IMR-90 (cell line): ENCODE results near the gene KCNT1.

Source experiments
- BHLHE40 ChIP-seq: fragments of 150-350 bp; IDR thresholded peaks from 2 replicates; pipeline ENCODE4 v1.6.1; 2016; ENCODE audit warnings: mild to moderate bottlenecking, low read depth, low read length
- MXI1 ChIP-seq: IDR thresholded peaks from 2 replicates; pipeline ENCODE4 v1.6.1; 2012; ENCODE audit warnings: low read depth, mild to moderate bottlenecking, low read length, moderate library complexity, borderline replicate concordance
- POLR2A ChIP-seq: IDR thresholded peaks from 2 replicates; pipeline ENCODE4 v1.6.1; 2012; ENCODE audit warnings: mild to moderate bottlenecking, low read depth, low read length
- RAD21 ChIP-seq: IDR thresholded peaks from 2 replicates; pipeline ENCODE4 v1.6.1; 2012; ENCODE audit warnings: low read length, improper control_type of control experiment
- RFX5 ChIP-seq: IDR thresholded peaks from 2 replicates; pipeline ENCODE4 v1.8.0; 2012; ENCODE audit warnings: low read depth, mild to moderate bottlenecking, low read length, moderate library complexity
- USF2 ChIP-seq: fragments of 150-350 bp; IDR thresholded peaks from 2 replicates; pipeline ENCODE4 v1.6.1; 2017; ENCODE audit warnings: mild to moderate bottlenecking, antibody characterized with exemption, low read length, low read depth
- TF ChIP-seq, protein P1 (sequence below): conservative IDR thresholded peaks from 2 replicates; pipeline ENCODE4 v1.5.1; 2012; ENCODE audit warnings: mild to moderate bottlenecking, low read depth, low read length, improper control_type of control experiment

GRCh38 chr9:135664266-135664665 lies 37.7 kb upstream of the KCNT1 start:
- TF ChIP-seq, protein P1, sequence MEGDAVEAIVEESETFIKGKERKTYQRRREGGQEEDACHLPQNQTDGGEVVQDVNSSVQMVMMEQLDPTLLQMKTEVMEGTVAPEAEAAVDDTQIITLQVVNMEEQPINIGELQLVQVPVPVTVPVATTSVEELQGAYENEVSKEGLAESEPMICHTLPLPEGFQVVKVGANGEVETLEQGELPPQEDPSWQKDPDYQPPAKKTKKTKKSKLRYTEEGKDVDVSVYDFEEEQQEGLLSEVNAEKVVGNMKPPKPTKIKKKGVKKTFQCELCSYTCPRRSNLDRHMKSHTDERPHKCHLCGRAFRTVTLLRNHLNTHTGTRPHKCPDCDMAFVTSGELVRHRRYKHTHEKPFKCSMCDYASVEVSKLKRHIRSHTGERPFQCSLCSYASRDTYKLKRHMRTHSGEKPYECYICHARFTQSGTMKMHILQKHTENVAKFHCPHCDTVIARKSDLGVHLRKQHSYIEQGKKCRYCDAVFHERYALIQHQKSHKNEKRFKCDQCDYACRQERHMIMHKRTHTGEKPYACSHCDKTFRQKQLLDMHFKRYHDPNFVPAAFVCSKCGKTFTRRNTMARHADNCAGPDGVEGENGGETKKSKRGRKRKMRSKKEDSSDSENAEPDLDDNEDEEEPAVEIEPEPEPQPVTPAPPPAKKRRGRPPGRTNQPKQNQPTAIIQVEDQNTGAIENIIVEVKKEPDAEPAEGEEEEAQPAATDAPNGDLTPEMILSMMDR, result no peak
- TF ChIP-seq RAD21, result no peak
- TF ChIP-seq MXI1, result no peak
- no peak for TF ChIP-seq BHLHE40
- no peak for TF ChIP-seq RFX5
- no peak for TF ChIP-seq POLR2A
- no peak for TF ChIP-seq USF2
